SK-N-SH treated with all-trans-retinoic acid at 6 μM for 48 hours (cell line): ENCODE data around the gene FRAS1.

Experiments used
- ARNTL ChIP-seq: fragments of 450-650 bp; formaldehyde crosslinking; IDR thresholded peaks from 2 replicates; pipeline ENCODE4 v1.5.0; 2020; ENCODE audit warnings: low read depth, mild to moderate bottlenecking, moderate library complexity, borderline replicate concordance
- ZFP30 ChIP-seq: fragments of 450-650 bp; formaldehyde crosslinking; IDR thresholded peaks from 2 replicates; pipeline ENCODE4 v1.5.0; 2022; ENCODE audit warnings: mild to moderate bottlenecking, moderate library complexity

- TF ChIP-seq ARNTL (CRISPR knock-in tag): no peak
- no peak for TF ChIP-seq ZFP30
Observed at GRCh38 chr4:78343682-78344081, 286.6 kb downstream of the FRAS1 start.
